Measurements from ENCODE around the gene ZC3H4.

The ZC3H4 gene

DNA sequence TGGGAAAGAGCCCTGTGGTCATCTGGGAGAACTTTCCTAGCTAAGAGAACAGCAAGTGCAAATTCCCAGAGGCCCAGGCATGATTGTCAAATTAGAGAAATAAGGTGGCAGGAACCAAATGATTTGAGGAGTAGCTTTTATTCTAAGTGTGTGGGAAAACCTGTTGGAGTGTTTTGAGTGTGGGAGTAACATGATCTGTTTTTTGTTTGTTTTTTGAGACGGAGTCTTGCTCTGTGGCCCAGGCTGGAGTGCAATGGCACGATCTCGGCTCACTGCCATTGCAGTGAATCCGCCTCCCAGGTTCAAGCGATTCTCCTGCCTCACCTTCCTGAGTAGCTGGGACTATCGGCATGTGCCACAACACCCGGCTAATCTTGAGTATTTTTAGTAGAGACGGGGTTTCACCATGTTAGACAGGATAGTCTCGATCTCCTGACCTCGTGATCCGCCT, 19.5 kb upstream of the ZC3H4 start:
- Histone ChIP-seq H3K27me3 (ENCODE audit: insufficient read depth, low read length) (no peaks in the 10 kb centered on the region), H3K36me3 (ENCODE audit: insufficient read depth, low read length) (no peaks in the 10 kb centered on the region), H2AFZ (ENCODE audit: low read length, unreplicated experiment) (no peak overlapping the region), H3K79me2 (ENCODE audit: control insufficient read depth, insufficient read depth, low read length, unreplicated experiment) (peaks cover 66% of the 10 kb centered on the region), H3K4me3 (ENCODE audit: low read depth, low read length) (peak overlapping the region; percentile 83; the same call in 1 of the 2 replicates), H3K27ac (ENCODE audit: low read depth, low read length) (no peak overlapping the region), H3K4me1 (ENCODE audit: control insufficient read depth, insufficient read depth, low read length, unreplicated experiment) (peaks cover 27% of the 10 kb centered on the region)

DNA sequence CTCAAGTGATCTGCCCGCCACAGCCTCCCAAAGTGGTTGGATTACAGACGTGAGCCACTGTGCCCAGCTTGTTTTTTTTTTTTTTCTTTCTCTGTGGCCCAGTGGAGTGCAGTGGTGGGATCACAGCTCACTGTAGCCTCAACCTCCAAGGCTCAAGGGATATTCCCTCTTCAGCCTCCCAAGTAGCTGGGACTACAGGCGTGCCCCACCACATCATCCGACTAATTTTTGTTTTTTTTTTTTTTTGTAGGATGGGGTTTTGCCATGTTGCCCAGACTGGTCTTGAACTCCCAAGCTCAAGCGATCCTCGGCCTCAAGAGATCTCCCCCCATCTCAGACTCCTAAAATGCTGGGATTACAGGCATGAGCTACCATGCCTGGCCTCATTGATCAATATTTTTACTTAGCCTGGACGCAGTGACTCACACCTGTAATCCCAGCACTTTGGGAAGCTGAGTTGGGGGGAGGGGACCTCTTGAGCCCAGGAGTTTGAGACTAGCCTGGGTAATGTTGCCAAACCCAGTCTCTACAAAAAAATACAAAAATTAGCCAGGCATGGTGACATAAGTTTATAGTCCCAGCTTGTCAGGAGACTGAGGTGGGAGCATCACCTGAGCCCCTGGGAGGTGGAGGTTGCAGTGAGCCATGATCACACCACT, 18.7 kb upstream of the ZC3H4 start:
- Histone ChIP-seq H3K4me1 (ENCODE audit: control insufficient read depth, insufficient read depth, low read length, unreplicated experiment) (peaks cover 27% of the 10 kb centered on the region), H2AFZ (ENCODE audit: low read length, unreplicated experiment) (no peak overlapping the region), H3K27me3 (ENCODE audit: insufficient read depth, low read length) (no peaks in the 10 kb centered on the region), H3K79me2 (ENCODE audit: control insufficient read depth, insufficient read depth, low read length, unreplicated experiment) (peaks cover 63% of the 10 kb centered on the region), H3K36me3 (ENCODE audit: insufficient read depth, low read length) (no peaks in the 10 kb centered on the region), H3K4me3 (ENCODE audit: low read depth, low read length) (peak overlapping the region; percentile 83), H3K27ac (ENCODE audit: low read depth, low read length) (no peak overlapping the region)

DNA sequence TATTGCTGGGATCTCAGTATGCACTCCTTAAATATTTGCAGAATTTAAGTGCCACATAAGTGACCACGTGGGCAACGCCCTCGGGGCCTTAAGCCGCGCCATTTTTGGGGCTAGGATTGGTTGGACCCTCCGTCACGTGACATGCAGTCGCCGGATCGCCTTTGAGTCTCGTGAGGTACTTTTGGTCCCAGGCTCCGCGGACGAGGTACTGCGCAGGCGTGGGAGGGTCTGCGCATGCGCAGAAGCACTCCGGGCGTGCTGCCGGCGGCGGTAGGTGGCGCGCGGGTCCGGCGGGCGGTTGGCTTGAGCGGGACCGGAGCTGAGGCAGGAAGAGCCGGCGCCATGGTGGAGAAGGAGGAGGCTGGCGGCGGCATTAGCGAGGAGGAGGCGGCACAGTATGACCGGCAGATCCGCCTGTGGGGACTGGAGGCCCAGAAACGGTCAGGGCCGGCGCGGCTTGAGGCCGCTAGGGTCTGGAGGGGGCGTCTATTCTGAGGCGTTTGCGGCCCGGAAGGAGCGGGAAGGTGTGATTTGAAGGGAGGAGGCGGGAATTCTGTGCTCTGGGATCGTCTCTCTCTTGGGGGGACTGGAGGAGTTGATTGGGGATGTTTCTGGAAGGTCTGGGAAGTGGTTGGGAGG, 17.1 kb upstream of the ZC3H4 start, which contains the start of gene SAE1:
TSS of gene SAE1 (plus strand) at position 247 of the 639 bp plus-strand sequence. CDS start at position 343, 96 bp downstream.
- H3K27me3 ChIP-seq (ENCODE audit: insufficient read depth, low read length) = no peaks in the 10 kb centered on the region
- H3K27ac ChIP-seq (ENCODE audit: low read depth, low read length) = peak within 1 kb of the TSS; percentile 78
- H3K4me3 ChIP-seq (ENCODE audit: low read depth, low read length) = peak within 1 kb of the TSS; percentile 83
- peaks cover 27% of the 10 kb centered on the region for H3K4me1 ChIP-seq (ENCODE audit: control insufficient read depth, insufficient read depth, low read length, unreplicated experiment)
- H2AFZ ChIP-seq (ENCODE audit: low read length, unreplicated experiment) = peak within 1 kb of the TSS; percentile 39
- H3K79me2 ChIP-seq (ENCODE audit: control insufficient read depth, insufficient read depth, low read length, unreplicated experiment) = peaks cover 47% of the 10 kb centered on the region
- H3K36me3 ChIP-seq (ENCODE audit: insufficient read depth, low read length) = no peaks in the 10 kb centered on the region

- peak overlapping the region; percentile 26 for H3K27ac ChIP-seq (ENCODE audit: low read depth, low read length)
- peak overlapping the region; percentile 31 for H2AFZ ChIP-seq (ENCODE audit: low read length, unreplicated experiment)
- H3K4me3 ChIP-seq (ENCODE audit: low read depth, low read length) = no peak overlapping the region
- peaks cover 42% of the 10 kb centered on the region for H3K79me2 ChIP-seq (ENCODE audit: control insufficient read depth, insufficient read depth, low read length, unreplicated experiment)
- no peaks in the 10 kb centered on the region for H3K36me3 ChIP-seq (ENCODE audit: insufficient read depth, low read length)
- H3K27me3 ChIP-seq (ENCODE audit: insufficient read depth, low read length) = no peaks in the 10 kb centered on the region
- H3K4me1 ChIP-seq (ENCODE audit: control insufficient read depth, insufficient read depth, low read length, unreplicated experiment) = peaks cover 24% of the 10 kb centered on the region
Measured at GRCh38 chr19:47130120-47130588, 16.6 kb upstream of the ZC3H4 start.

DNA sequence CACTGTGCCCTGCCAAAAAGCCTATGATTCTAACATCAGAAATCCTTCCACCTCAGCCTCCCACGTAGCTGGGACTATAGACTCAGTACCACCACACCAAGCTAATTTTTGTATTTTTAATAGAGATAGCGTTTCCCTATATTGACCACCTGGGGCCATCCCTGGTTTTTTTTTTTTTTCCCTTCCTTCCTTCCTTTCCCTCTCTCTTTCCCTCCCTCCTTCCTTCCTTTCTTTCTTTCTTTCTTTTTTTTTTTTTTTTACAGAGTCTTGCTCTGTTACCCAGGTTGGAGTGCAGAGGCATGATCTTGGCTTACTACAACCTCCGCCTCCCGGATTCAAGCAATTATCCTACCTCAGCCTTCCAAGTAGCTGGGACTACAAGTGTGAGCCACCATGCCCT, 16.0 kb upstream of the ZC3H4 start:
- Histone ChIP-seq H3K79me2 (ENCODE audit: control insufficient read depth, insufficient read depth, low read length, unreplicated experiment) (peaks cover 36% of the 10 kb centered on the region), H2AFZ (ENCODE audit: low read length, unreplicated experiment) (no peak overlapping the region), H3K27ac (ENCODE audit: low read depth, low read length) (no peak overlapping the region)

GRCh38 chr19:47125669-47125938, 12.0 kb upstream of the ZC3H4 start:
- H3K4me3 ChIP-seq (ENCODE audit: low read depth, low read length) = no peak overlapping the region
- no peaks in the 10 kb centered on the region for H3K79me2 ChIP-seq (ENCODE audit: control insufficient read depth, insufficient read depth, low read length, unreplicated experiment)
- no peaks in the 10 kb centered on the region for H3K36me3 ChIP-seq (ENCODE audit: insufficient read depth, low read length)
- no peaks in the 10 kb centered on the region for H3K27me3 ChIP-seq (ENCODE audit: insufficient read depth, low read length)
- H3K4me1 ChIP-seq (ENCODE audit: control insufficient read depth, insufficient read depth, low read length, unreplicated experiment) = peaks cover 6% of the 10 kb centered on the region
- H3K27ac ChIP-seq (ENCODE audit: low read depth, low read length) = no peak overlapping the region
- H2AFZ ChIP-seq (ENCODE audit: low read length, unreplicated experiment) = no peak overlapping the region

More for the DNA sequence above, 16.0 kb upstream of the ZC3H4 start:
- no peaks in the 10 kb centered on the region for H3K27me3 ChIP-seq (ENCODE audit: insufficient read depth, low read length)
- H3K36me3 ChIP-seq (ENCODE audit: insufficient read depth, low read length) = no peaks in the 10 kb centered on the region
- no peak overlapping the region for H3K4me3 ChIP-seq (ENCODE audit: low read depth, low read length)
- H3K4me1 ChIP-seq (ENCODE audit: control insufficient read depth, insufficient read depth, low read length, unreplicated experiment) = peaks cover 19% of the 10 kb centered on the region

GRCh38 chr19:47124937-47125668, 11.5 kb upstream of the ZC3H4 start:
- Histone ChIP-seq H3K27me3 (ENCODE audit: insufficient read depth, low read length) (no peaks in the 10 kb centered on the region), H3K4me3 (ENCODE audit: low read depth, low read length) (no peak overlapping the region), H3K27ac (ENCODE audit: low read depth, low read length) (no peak overlapping the region), H3K79me2 (ENCODE audit: control insufficient read depth, insufficient read depth, low read length, unreplicated experiment) (no peaks in the 10 kb centered on the region), H2AFZ (ENCODE audit: low read length, unreplicated experiment) (no peak overlapping the region), H3K4me1 (ENCODE audit: control insufficient read depth, insufficient read depth, low read length, unreplicated experiment) (peaks cover 11% of the 10 kb centered on the region), H3K36me3 (ENCODE audit: insufficient read depth, low read length) (no peaks in the 10 kb centered on the region)

DNA sequence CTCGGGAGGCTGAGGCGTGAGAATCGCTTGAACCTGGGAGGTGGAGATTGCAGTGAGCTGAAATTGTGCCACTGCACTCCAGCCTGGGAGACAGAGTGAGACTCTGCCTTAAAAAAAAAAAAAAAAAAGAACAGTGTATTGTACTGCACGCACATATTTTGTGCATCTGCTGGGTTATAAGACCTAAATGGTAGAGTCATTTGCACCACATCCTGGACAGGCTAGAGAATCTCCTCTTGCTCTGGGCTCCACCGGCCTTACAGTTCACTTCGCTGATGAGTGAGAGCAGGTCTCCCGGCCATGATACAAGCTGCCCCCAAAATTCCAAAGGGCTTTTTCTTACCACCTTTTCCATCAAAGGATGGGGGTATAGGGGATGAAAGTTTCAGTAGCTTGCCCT, 9.8 kb upstream of the ZC3H4 start:
- Histone ChIP-seq H3K36me3 (ENCODE audit: insufficient read depth, low read length) (no peaks in the 10 kb centered on the region), H3K4me3 (ENCODE audit: low read depth, low read length) (no peak overlapping the region), H3K27ac (ENCODE audit: low read depth, low read length) (no peak overlapping the region), H3K79me2 (ENCODE audit: control insufficient read depth, insufficient read depth, low read length, unreplicated experiment) (no peaks in the 10 kb centered on the region), H2AFZ (ENCODE audit: low read length, unreplicated experiment) (no peak overlapping the region), H3K4me1 (ENCODE audit: control insufficient read depth, insufficient read depth, low read length, unreplicated experiment) (peaks cover 12% of the 10 kb centered on the region), H3K27me3 (ENCODE audit: insufficient read depth, low read length) (no peaks in the 10 kb centered on the region)

- Histone ChIP-seq H3K79me2 (ENCODE audit: control insufficient read depth, insufficient read depth, low read length, unreplicated experiment) (no peaks in the 10 kb centered on the region), H2AFZ (ENCODE audit: low read length, unreplicated experiment) (no peak overlapping the region), H3K36me3 (ENCODE audit: insufficient read depth, low read length) (no peaks in the 10 kb centered on the region), H3K27ac (ENCODE audit: low read depth, low read length) (peak overlapping the region; percentile 45; the same call in 1 of the 2 replicates), H3K4me1 (ENCODE audit: control insufficient read depth, insufficient read depth, low read length, unreplicated experiment) (peaks cover 12% of the 10 kb centered on the region), H3K4me3 (ENCODE audit: low read depth, low read length) (no peak overlapping the region), H3K27me3 (ENCODE audit: insufficient read depth, low read length) (no peaks in the 10 kb centered on the region)
Measured at GRCh38 chr19:47122359-47123335, 9.1 kb upstream of the ZC3H4 start.

GRCh38 chr19:47120470-47121067, 7.0 kb upstream of the ZC3H4 start:
- Histone ChIP-seq H3K4me1 (ENCODE audit: control insufficient read depth, insufficient read depth, low read length, unreplicated experiment) (peaks cover 12% of the 10 kb centered on the region), H3K79me2 (ENCODE audit: control insufficient read depth, insufficient read depth, low read length, unreplicated experiment) (no peaks in the 10 kb centered on the region), H3K27me3 (ENCODE audit: insufficient read depth, low read length) (no peaks in the 10 kb centered on the region), H3K27ac (ENCODE audit: low read depth, low read length) (no peak overlapping the region), H2AFZ (ENCODE audit: low read length, unreplicated experiment) (no peak overlapping the region), H3K36me3 (ENCODE audit: insufficient read depth, low read length) (no peaks in the 10 kb centered on the region), H3K4me3 (ENCODE audit: low read depth, low read length) (no peak overlapping the region)
